Neuronal stem cell (in vitro differentiated cells): ENCODE data around the gene WDR1.

Source experiments
- DNase-seq: peaks from one replicate; pipeline ENCODE4 v3.0.0-alpha.2; 2013; ENCODE audit warnings: low spot score
- H2AFZ ChIP-seq: one replicate; pipeline ENCODE4 v1.6.1; 2013; ENCODE audit warnings: mild to moderate bottlenecking, low read length, inconsistent platforms
- H2AK5ac ChIP-seq: 2 replicates; pipeline ENCODE4 v1.6.1; 2013; ENCODE audit warnings: low read depth, mild to moderate bottlenecking, inconsistent platforms, low read length, moderate library complexity, mixed read lengths
- H2BK120ac ChIP-seq: 2 replicates; pipeline ENCODE4 v1.6.1; 2013; ENCODE audit warnings: low read depth, mild to moderate bottlenecking, inconsistent platforms, low read length, moderate library complexity, mixed read lengths
- H2BK12ac ChIP-seq: one replicate; pipeline ENCODE4 v1.6.1; 2013; ENCODE audit warnings: low read length, inconsistent platforms
- H2BK15ac ChIP-seq: 2 replicates; pipeline ENCODE4 v1.6.1; 2013; ENCODE audit warnings: mild to moderate bottlenecking, low read length, inconsistent platforms, mixed read lengths
- H2BK5ac ChIP-seq: one replicate; pipeline ENCODE4 v1.6.1; 2013; ENCODE audit warnings: inconsistent platforms, mild to moderate bottlenecking, low read length, moderate library complexity
- H3K14ac ChIP-seq: one replicate; pipeline ENCODE4 v1.6.1; 2013; ENCODE audit warnings: low read length, inconsistent platforms
- H3K18ac ChIP-seq: 2 replicates; pipeline ENCODE4 v1.6.1; 2013; ENCODE audit warnings: low read length, inconsistent platforms
- H3K23ac ChIP-seq: 2 replicates; pipeline ENCODE4 v1.6.1; 2013; ENCODE audit warnings: low read depth, mild to moderate bottlenecking, mixed read lengths, low read length, inconsistent platforms; ENCODE audit not compliant: poor library complexity
- H3K27ac ChIP-seq: replicated peaks from 3 replicates; pipeline ENCODE4 v1.5.1; 2013; ENCODE audit warnings: low read length, inconsistent platforms
- H3K27me3 ChIP-seq, 3 experiments: 2 replicates each; pipeline ENCODE4 v1.6.1; 2013; ENCODE audit warnings: low read length in 3 of 3, mild to moderate bottlenecking in 2 of 3, inconsistent platforms in 1 of 3, low read depth in 1 of 3, mixed read lengths in 1 of 3, moderate library complexity in 1 of 3; ENCODE audit not compliant: control insufficient read depth in 3 of 3, insufficient read depth in 3 of 3
- H3K36me3 ChIP-seq, 2 donors: replicated peaks in 1 of 2; 2 replicates each; pipeline ENCODE4 v1.6.1; 2013; ENCODE audit warnings: low read length in 2 of 2; ENCODE audit not compliant: control insufficient read depth in 2 of 2, insufficient read depth in 2 of 2
- H3K4ac ChIP-seq: 2 replicates; pipeline ENCODE4 v1.6.1; 2013; ENCODE audit warnings: inconsistent platforms, mild to moderate bottlenecking, low read length, moderate library complexity
- H3K4me1 ChIP-seq, 2 donors: 1 replicate in 1 of 2; 2 replicates in 1 of 2; pipeline ENCODE4 v1.6.1; 2013; ENCODE audit warnings: low read length in 2 of 2, low read depth in 1 of 2; ENCODE audit not compliant: control insufficient read depth in 2 of 2, insufficient read depth in 1 of 2
- H3K4me2 ChIP-seq: one replicate; pipeline ENCODE4 v1.6.1; 2013; ENCODE audit warnings: mild to moderate bottlenecking, low read length, inconsistent platforms; ENCODE audit not compliant: insufficient read depth, poor library complexity, severe bottlenecking
- H3K4me3 ChIP-seq, 2 donors: 2 replicates each; pipeline ENCODE4 v1.5.1; 2013; ENCODE audit warnings: low read length in 2 of 2, mild to moderate bottlenecking in 2 of 2, inconsistent platforms in 1 of 2, moderate library complexity in 1 of 2
- H3K79me1 ChIP-seq: one replicate; pipeline ENCODE4 v1.6.1; 2013; ENCODE audit warnings: low read depth, mild to moderate bottlenecking, inconsistent platforms, low read length, moderate library complexity
- H3K9ac ChIP-seq: one replicate; pipeline ENCODE4 v1.6.1; 2013; ENCODE audit warnings: mild to moderate bottlenecking, low read depth, low read length, inconsistent platforms; ENCODE audit not compliant: poor library complexity
- H3K9me3 ChIP-seq, 2 donors: replicated peaks in 1 of 2; 2 replicates each; pipeline versions ENCODE3 to v1.6.1; 2013; ENCODE audit warnings: low read length in 2 of 2, mild to moderate bottlenecking in 2 of 2, inconsistent platforms in 1 of 2, low read depth in 1 of 2, mixed read lengths in 1 of 2, moderate library complexity in 1 of 2; ENCODE audit not compliant: control insufficient read depth in 2 of 2, insufficient read depth in 1 of 2
- H4K8ac ChIP-seq: one replicate; pipeline ENCODE4 v1.6.1; 2013; ENCODE audit warnings: low read depth, mild to moderate bottlenecking, inconsistent platforms, low read length, moderate library complexity
- H4K91ac ChIP-seq: one replicate; pipeline ENCODE4 v1.6.1; 2013; ENCODE audit warnings: low read length, low read depth, mild to moderate bottlenecking, inconsistent platforms; ENCODE audit not compliant: poor library complexity
- WGBS, 2 donors: extraction: QIAGEN DNeasy Blood & Tissue Kit; methylation state at CpG; one replicate each; pipeline ENCODE4 v1.1.7; 2013; ENCODE audit warnings: missing lambda C conversion rate in 2 of 2, mixed read lengths in 1 of 2; ENCODE audit not compliant: insufficient read length in 2 of 2, insufficient replicate concordance in 1 of 2; ENCODE audit errors: extremely low coverage in 2 of 2; 5-methylcytosine and 5-hydroxymethylcytosine counted together

WDR1 gene

DNA sequence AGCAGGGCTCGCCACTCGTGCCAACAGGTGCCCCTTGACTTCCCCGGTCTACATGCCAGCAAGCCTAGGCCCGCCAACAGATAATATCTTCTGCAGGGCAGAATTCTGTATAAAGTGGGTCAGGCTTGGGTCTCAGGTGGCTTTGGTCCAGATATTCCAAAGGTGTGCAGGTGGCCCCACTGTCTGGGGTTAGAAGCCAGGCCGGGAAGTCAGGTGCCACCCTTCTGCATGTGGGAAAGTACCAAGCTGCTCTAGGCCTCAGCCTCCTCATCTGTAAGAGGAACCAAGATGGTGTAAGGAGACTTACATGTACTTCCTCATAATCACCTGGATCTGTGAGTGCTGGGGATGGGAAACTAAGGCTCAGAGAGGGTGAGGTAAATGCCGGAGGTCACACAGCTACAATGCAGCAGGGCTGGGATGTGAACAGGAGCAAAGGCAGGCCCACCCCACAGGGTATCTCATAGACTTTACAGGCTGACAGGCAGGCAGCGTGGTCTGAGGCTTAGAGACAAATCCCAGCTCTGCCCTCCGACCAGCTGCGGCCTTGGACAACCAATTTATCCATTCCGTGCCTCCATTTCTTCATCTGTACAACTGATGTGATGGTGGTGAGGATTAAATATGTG, 35.9 kb downstream of the WDR1 start:
- Histone ChIP-seq H2BK5ac (no peak overlapping the region), H3K79me1 (peaks cover 11% of the 10 kb centered on the region), H2AFZ (no peak overlapping the region), H4K91ac (no peak overlapping the region), H3K9me3 (no peaks in the 10 kb centered on the region), H3K18ac (no peak overlapping the region), H3K9ac (no peak overlapping the region), H3K36me3 (peaks cover 94 to 99% of the 10 kb centered on the region in 2 donors), H3K4me1 (no peaks in the 10 kb centered on the region), H3K4me2 (no peak overlapping the region), H2AK5ac (no peak overlapping the region), H3K14ac (no peak overlapping the region), H3K27ac (no peak overlapping the region), H3K23ac (no peak overlapping the region), H3K4ac (no peak overlapping the region), H3K27me3 (no peaks in the 10 kb centered on the region), H4K8ac (no peak overlapping the region), H3K4me3 (no peak overlapping the region), H2BK120ac (no peak overlapping the region), H2BK12ac (no peak overlapping the region), H2BK15ac (no peak overlapping the region)
- whole genome bisulfite sequencing, 2 donors = no CpG with 5 or more reads among the region's 10 CpGs
- no peak for DNase-seq

DNA sequence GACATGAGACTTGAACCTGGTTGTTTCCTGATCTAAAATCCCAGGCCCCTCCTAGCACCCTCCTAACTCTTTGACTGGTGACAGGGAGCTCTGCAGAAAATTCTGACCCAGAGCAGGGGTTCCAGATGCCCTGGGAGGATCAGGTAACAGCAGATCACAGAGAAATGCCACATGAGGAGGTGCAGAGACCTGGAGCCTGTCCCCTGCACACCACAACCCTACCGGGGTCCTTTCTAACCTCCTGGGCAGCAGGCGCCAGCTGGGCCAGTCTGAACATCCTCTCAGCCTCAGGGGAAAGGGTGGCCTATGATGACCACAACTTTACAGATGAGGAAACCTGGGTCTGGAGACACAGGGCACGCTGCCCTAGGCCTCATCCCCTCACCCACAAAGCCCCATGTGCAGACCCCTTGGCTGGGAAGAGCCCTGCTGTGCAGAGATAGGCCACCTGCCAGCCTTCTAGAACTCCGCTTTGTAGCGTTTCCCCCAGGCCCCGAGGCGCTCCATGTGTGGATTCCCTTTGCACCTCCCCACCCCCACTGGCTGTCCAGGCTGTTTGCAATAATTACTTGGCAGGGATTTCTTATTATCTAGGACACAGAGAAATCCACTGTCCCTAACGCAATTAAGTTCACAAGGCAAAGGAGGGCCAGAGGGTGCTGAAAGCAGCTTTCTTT, 36.5 kb downstream of the WDR1 start:
- peaks cover 11% of the 10 kb centered on the region for H3K79me1 ChIP-seq
- DNase-seq = no peak
- no peaks in the 10 kb centered on the region for H3K9me3 ChIP-seq
- H3K4me2 ChIP-seq = no peak overlapping the region
- H3K4ac ChIP-seq = no peak overlapping the region
- peak overlapping the region; percentile 17 for H3K14ac ChIP-seq
- no peak overlapping the region for H2BK5ac ChIP-seq
- H3K23ac ChIP-seq = no peak overlapping the region
- H2BK120ac ChIP-seq = no peak overlapping the region
- H3K36me3 ChIP-seq = peaks cover 94 to 99% of the 10 kb centered on the region in 2 donors
- H2AFZ ChIP-seq = no peak overlapping the region
- H2BK15ac ChIP-seq = no peak overlapping the region
- no peak overlapping the region for H3K4me3 ChIP-seq
- H3K4me1 ChIP-seq = no peaks in the 10 kb centered on the region
- no peak overlapping the region for H2AK5ac ChIP-seq
- no peak overlapping the region for H4K91ac ChIP-seq
- no CpG with 5 or more reads among the region's 8 CpGs for WGBS, 2 donors
- no peak overlapping the region for H4K8ac ChIP-seq
- H3K9ac ChIP-seq = no peak overlapping the region
- H3K27me3 ChIP-seq = no peaks in the 10 kb centered on the region
- H3K18ac ChIP-seq = no peak overlapping the region
- H2BK12ac ChIP-seq = no peak overlapping the region
- no peak overlapping the region for H3K27ac ChIP-seq

DNA sequence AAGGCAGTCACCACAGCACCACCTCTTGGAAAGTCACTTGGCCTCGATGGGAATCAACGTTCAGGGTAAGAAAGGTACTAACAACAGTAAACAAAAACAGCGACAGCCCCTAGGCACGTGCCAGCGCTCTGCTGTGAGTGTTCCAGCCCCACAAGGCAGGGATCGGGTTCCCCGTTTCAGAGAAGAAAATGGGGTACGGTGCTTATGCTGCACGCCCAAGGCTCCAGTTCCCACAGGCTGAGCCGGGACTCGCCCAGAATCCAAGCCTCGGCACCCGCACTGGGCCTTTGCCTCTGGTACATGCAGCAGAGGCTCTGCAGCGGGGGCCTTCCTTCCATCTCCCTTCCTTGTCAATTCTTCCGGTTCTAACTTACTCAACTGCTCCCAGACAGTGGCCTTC, 37.3 kb downstream of the WDR1 start:
- H3K4ac ChIP-seq = no peak overlapping the region
- H3K4me2 ChIP-seq = no peak overlapping the region
- H3K18ac ChIP-seq = no peak overlapping the region
- H4K8ac ChIP-seq = no peak overlapping the region
- H3K14ac ChIP-seq = no peak overlapping the region
- H3K4me3 ChIP-seq = no peak overlapping the region
- H2BK120ac ChIP-seq = no peak overlapping the region
- H3K4me1 ChIP-seq = no peaks in the 10 kb centered on the region
- DNase-seq = no peak
- H3K27ac ChIP-seq = no peak overlapping the region
- H2BK12ac ChIP-seq = no peak overlapping the region
- no peaks in the 10 kb centered on the region for H3K27me3 ChIP-seq
- no peak overlapping the region for H3K9ac ChIP-seq
- H2BK15ac ChIP-seq = no peak overlapping the region
- H3K9me3 ChIP-seq = no peaks in the 10 kb centered on the region
- H2BK5ac ChIP-seq = no peak overlapping the region
- no peak overlapping the region for H2AK5ac ChIP-seq
- peaks cover 92 to 99% of the 10 kb centered on the region in 2 donors for H3K36me3 ChIP-seq
- H3K23ac ChIP-seq = peak overlapping the region; percentile 6
- no peak overlapping the region for H2AFZ ChIP-seq
- H4K91ac ChIP-seq = no peak overlapping the region
- peaks cover 11% of the 10 kb centered on the region for H3K79me1 ChIP-seq
- WGBS, 2 donors = no CpG with 5 or more reads among the region's 15 CpGs

DNA sequence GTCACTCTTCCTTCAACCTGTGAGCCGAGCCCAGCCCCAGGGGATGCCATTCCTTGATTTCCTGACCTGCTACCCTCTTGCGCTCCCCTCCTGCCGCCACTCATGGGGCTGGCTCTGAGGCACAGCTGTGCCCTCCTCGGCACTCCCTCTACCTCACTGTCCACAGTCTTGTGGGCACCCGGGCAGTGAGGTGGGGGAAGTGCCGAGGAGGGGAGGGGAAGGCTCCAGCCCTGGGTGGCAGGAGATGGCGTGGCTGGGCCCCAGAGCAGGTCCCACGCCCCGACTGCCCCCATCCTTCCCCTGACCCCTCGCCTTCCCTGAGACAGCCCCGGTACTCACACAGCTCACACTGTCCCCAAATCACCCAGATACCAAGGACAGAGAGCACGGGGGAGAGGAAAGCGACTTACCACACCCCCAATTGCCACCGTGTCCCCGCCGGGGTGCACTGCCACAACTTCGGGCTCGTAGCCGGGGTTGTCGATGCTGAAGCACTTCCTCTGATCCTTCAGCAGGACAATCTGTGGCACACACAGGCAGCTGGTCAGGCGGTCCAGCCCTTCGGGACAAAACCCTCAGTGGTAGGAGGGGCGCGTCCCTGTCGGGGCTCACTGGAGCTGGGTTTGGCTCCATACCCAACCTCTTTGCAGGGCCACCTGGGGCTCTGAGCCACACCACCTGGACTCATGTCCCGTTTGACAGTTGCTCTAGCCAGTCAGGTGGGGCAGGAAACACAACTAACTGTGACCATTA, 37.9 kb downstream of the WDR1 start:
- no peak overlapping the region for H2AK5ac ChIP-seq
- no peak overlapping the region for H2BK15ac ChIP-seq
- H3K27ac ChIP-seq = no peak overlapping the region
- H3K9me3 ChIP-seq = no peaks in the 10 kb centered on the region
- no peak overlapping the region for H2BK5ac ChIP-seq
- H3K14ac ChIP-seq = no peak overlapping the region
- H2BK12ac ChIP-seq = no peak overlapping the region
- H4K91ac ChIP-seq = no peak overlapping the region
- H4K8ac ChIP-seq = peak overlapping the region; percentile 3
- no peak overlapping the region for H2AFZ ChIP-seq
- no peaks in the 10 kb centered on the region for H3K4me1 ChIP-seq
- H3K4ac ChIP-seq = no peak overlapping the region
- H3K9ac ChIP-seq = no peak overlapping the region
- no peak overlapping the region for H3K4me3 ChIP-seq
- peak overlapping the region; percentile 38 for H3K18ac ChIP-seq
- H2BK120ac ChIP-seq = no peak overlapping the region
- H3K23ac ChIP-seq = peak overlapping the region; percentile 43
- no CpG with 5 or more reads among the region's 26 CpGs for WGBS, 2 donors
- H3K79me1 ChIP-seq = peaks cover 11% of the 10 kb centered on the region
- H3K36me3 ChIP-seq = peaks cover 90 to 99% of the 10 kb centered on the region in 2 donors
- DNase-seq = no peak
- H3K27me3 ChIP-seq = no peaks in the 10 kb centered on the region
- no peak overlapping the region for H3K4me2 ChIP-seq
